ENCODE measurements around the gene GLS.

GLS gene

GRCh38 chr2:190940454-190940853 is 59.8 kb downstream of the GLS start:
- Histone ChIP-seq H3K27ac (ENCODE audit: insufficient read depth in 1 of 2, low read depth in 1 of 2, low read length in 2 of 2, poor library complexity in 1 of 2, severe bottlenecking in 2 of 2) (no peak overlapping the region), H3K9me3 (ENCODE audit: control extremely low read depth in 1 of 5, control insufficient read depth in 4 of 5, insufficient read depth in 2 of 5, low read depth in 1 of 5, low read length in 4 of 5) (no peaks in the 10 kb centered on the region), H3K27me3 (replicated peaks in 2 of 5; ENCODE audit: control insufficient read depth in 4 of 5, insufficient read depth in 5 of 5, low read length in 4 of 5) (no peaks in the 10 kb centered on the region), H3K4me3 (ENCODE audit: control insufficient read depth in 1 of 7, extremely low read depth in 1 of 7, insufficient read depth in 4 of 7, low read depth in 2 of 7, low read length in 6 of 7) (no peak overlapping the region), H3K4me1 (ENCODE audit: control extremely low read depth in 1 of 4, control insufficient read depth in 4 of 4, insufficient read depth in 4 of 4, low read length in 3 of 4) (no peaks in the 10 kb centered on the region), H3K36me3 (ENCODE audit: control insufficient read depth in 4 of 4, insufficient read depth in 4 of 4, low read length in 3 of 4) (peaks cover 0 to 5% (median under 1%) of the 10 kb centered on the region in 4 experiments)
- no CpG with 5 or more reads among the region's 1 CpG for WGBS (ENCODE audit: insufficient coverage)
- no peak for DNase-seq
- POLR2A ChIA-PET = no interaction called here
- CTCF ChIA-PET = no interaction called here

GRCh38 chr2:190941571-190941970 is 61.0 kb downstream of the GLS start:
- no peaks in the 10 kb centered on the region for H3K9me3 ChIP-seq (ENCODE audit: control extremely low read depth in 1 of 5, control insufficient read depth in 4 of 5, insufficient read depth in 2 of 5, low read depth in 1 of 5, low read length in 4 of 5)
- H3K27me3 ChIP-seq (replicated peaks in 2 of 5; ENCODE audit: control insufficient read depth in 4 of 5, insufficient read depth in 5 of 5, low read length in 4 of 5) = no peaks in the 10 kb centered on the region
- 100% methylated on average over 2 of the region's 2 CpGs for WGBS (ENCODE audit: insufficient coverage)
- DNase-seq = no peak
- H3K36me3 ChIP-seq (ENCODE audit: control insufficient read depth in 4 of 4, insufficient read depth in 4 of 4, low read length in 3 of 4) = peaks cover 0 to 5% (median 0%) of the 10 kb centered on the region in 4 experiments
- H3K27ac ChIP-seq (ENCODE audit: insufficient read depth in 1 of 2, low read depth in 1 of 2, low read length in 2 of 2, poor library complexity in 1 of 2, severe bottlenecking in 2 of 2) = no peak overlapping the region
- ChIA-PET POLR2A (interaction anchor here (0.6 kb wide), 1 partner anchor 81 kb away, joined by 3 read pairs; no protein-coding TSS in a partner anchor), CTCF (no interaction called here)
- H3K4me1 ChIP-seq (ENCODE audit: control extremely low read depth in 1 of 4, control insufficient read depth in 4 of 4, insufficient read depth in 4 of 4, low read length in 3 of 4) = peaks cover 0 to 7% (median 1%) of the 10 kb centered on the region in 4 experiments
- H3K4me3 ChIP-seq (ENCODE audit: control insufficient read depth in 1 of 7, extremely low read depth in 1 of 7, insufficient read depth in 4 of 7, low read depth in 2 of 7, low read length in 6 of 7) = no peak overlapping the region

- no peaks in the 10 kb centered on the region for H3K36me3 ChIP-seq (ENCODE audit: control insufficient read depth in 4 of 4, insufficient read depth in 4 of 4, low read length in 3 of 4)
- no peaks in the 10 kb centered on the region for H3K27me3 ChIP-seq (replicated peaks in 2 of 5; ENCODE audit: control insufficient read depth in 4 of 5, insufficient read depth in 5 of 5, low read length in 4 of 5)
- CTCF ChIA-PET = no interaction called here
- WGBS (ENCODE audit: insufficient coverage) = no CpG with 5 or more reads among the region's 2 CpGs
- H3K27ac ChIP-seq (ENCODE audit: insufficient read depth in 1 of 2, low read depth in 1 of 2, low read length in 2 of 2, poor library complexity in 1 of 2, severe bottlenecking in 2 of 2) = no peak overlapping the region
- H3K9me3 ChIP-seq (ENCODE audit: control extremely low read depth in 1 of 5, control insufficient read depth in 4 of 5, insufficient read depth in 2 of 5, low read depth in 1 of 5, low read length in 4 of 5) = no peaks in the 10 kb centered on the region
- POLR2A ChIA-PET = no interaction called here
- DNase-seq = no peak
- peaks cover 6 to 18% (median 11%) of the 10 kb centered on the region in 4 experiments for H3K4me1 ChIP-seq (ENCODE audit: control extremely low read depth in 1 of 4, control insufficient read depth in 4 of 4, insufficient read depth in 4 of 4, low read length in 3 of 4)
- H3K4me3 ChIP-seq (ENCODE audit: control insufficient read depth in 1 of 7, extremely low read depth in 1 of 7, insufficient read depth in 4 of 7, low read depth in 2 of 7, low read length in 6 of 7) = no peak overlapping the region
These were observed 62.1 kb downstream of the GLS start for GRCh38 chr2:190942697-190943096.

- Histone ChIP-seq H3K27ac (ENCODE audit: insufficient read depth in 1 of 2, low read depth in 1 of 2, low read length in 2 of 2, poor library complexity in 1 of 2, severe bottlenecking in 2 of 2) (no peak overlapping the region), H3K4me3 (ENCODE audit: control insufficient read depth in 1 of 7, extremely low read depth in 1 of 7, insufficient read depth in 4 of 7, low read depth in 2 of 7, low read length in 6 of 7) (no peak overlapping the region), H3K36me3 (ENCODE audit: control insufficient read depth in 4 of 4, insufficient read depth in 4 of 4, low read length in 3 of 4) (no peaks in the 10 kb centered on the region), H3K9me3 (ENCODE audit: control extremely low read depth in 1 of 5, control insufficient read depth in 4 of 5, insufficient read depth in 2 of 5, low read depth in 1 of 5, low read length in 4 of 5) (no peaks in the 10 kb centered on the region), H3K4me1 (ENCODE audit: control extremely low read depth in 1 of 4, control insufficient read depth in 4 of 4, insufficient read depth in 4 of 4, low read length in 3 of 4) (peaks cover 16 to 27% (median 19%) of the 10 kb centered on the region in 4 experiments), H3K27me3 (replicated peaks in 2 of 5; ENCODE audit: control insufficient read depth in 4 of 5, insufficient read depth in 5 of 5, low read length in 4 of 5) (no peaks in the 10 kb centered on the region)
- ChIA-PET POLR2A (no interaction called here), CTCF (no interaction called here)
- no CpG with 5 or more reads among the region's 2 CpGs for WGBS (ENCODE audit: insufficient coverage)
- no peak for DNase-seq
These were observed 63.1 kb downstream of the GLS start for GRCh38 chr2:190943706-190944105.

GRCh38 chr2:190947141-190947540 is 66.5 kb downstream of the GLS start:
- peak overlapping the region; percentile 77 to 85 for H3K27ac ChIP-seq (ENCODE audit: insufficient read depth in 1 of 2, low read depth in 1 of 2, low read length in 2 of 2, poor library complexity in 1 of 2, severe bottlenecking in 2 of 2)
- peak overlapping the region in 3 of 7 experiments; percentile 51 to 78 (median 75) for H3K4me3 ChIP-seq (ENCODE audit: control insufficient read depth in 1 of 7, extremely low read depth in 1 of 7, insufficient read depth in 4 of 7, low read depth in 2 of 7, low read length in 6 of 7)
- H3K4me1 ChIP-seq (ENCODE audit: control extremely low read depth in 1 of 4, control insufficient read depth in 4 of 4, insufficient read depth in 4 of 4, low read length in 3 of 4) = peaks cover 19 to 33% (median 22%) of the 10 kb centered on the region in 4 experiments
- H3K36me3 ChIP-seq (ENCODE audit: control insufficient read depth in 4 of 4, insufficient read depth in 4 of 4, low read length in 3 of 4) = no peaks in the 10 kb centered on the region
- no peaks in the 10 kb centered on the region for H3K9me3 ChIP-seq (ENCODE audit: control extremely low read depth in 1 of 5, control insufficient read depth in 4 of 5, insufficient read depth in 2 of 5, low read depth in 1 of 5, low read length in 4 of 5)
- CTCF ChIA-PET = interaction anchor here (0.7 to 2.6 kb wide), 27 partner anchors 8 to 168 kb away, joined by 3 to 19 read pairs (median 4); partner anchors contain the start of gene GLS
- H3K27me3 ChIP-seq (replicated peaks in 2 of 5; ENCODE audit: control insufficient read depth in 4 of 5, insufficient read depth in 5 of 5, low read length in 4 of 5) = no peaks in the 10 kb centered on the region
- POLR2A ChIA-PET = interaction anchor here (1.0 kb wide), 2 partner anchors 8 to 66 kb away, joined by 3 read pairs; no protein-coding TSS in a partner anchor
- WGBS (ENCODE audit: insufficient coverage) = 0% methylated on average over 1 of the region's 1 CpG
- peak; percentile 31 to 66 (median 48) for DNase-seq

GRCh38 chr2:190947711-190948251 is 67.2 kb downstream of the GLS start:
- DNase-seq = peak; percentile 83 to 95 (median 92)
- no peaks in the 10 kb centered on the region for H3K36me3 ChIP-seq (ENCODE audit: control insufficient read depth in 4 of 4, insufficient read depth in 4 of 4, low read length in 3 of 4)
- H3K9me3 ChIP-seq (ENCODE audit: control extremely low read depth in 1 of 5, control insufficient read depth in 4 of 5, insufficient read depth in 2 of 5, low read depth in 1 of 5, low read length in 4 of 5) = no peaks in the 10 kb centered on the region
- no peaks in the 10 kb centered on the region for H3K27me3 ChIP-seq (replicated peaks in 2 of 5; ENCODE audit: control insufficient read depth in 4 of 5, insufficient read depth in 5 of 5, low read length in 4 of 5)
- POLR2A ChIA-PET = interaction anchor here (1.0 kb wide), 2 partner anchors 9 to 65 kb away, joined by 3 read pairs; no protein-coding TSS in a partner anchor
- H3K4me3 ChIP-seq (ENCODE audit: control insufficient read depth in 1 of 7, extremely low read depth in 1 of 7, insufficient read depth in 4 of 7, low read depth in 2 of 7, low read length in 6 of 7) = peak overlapping the region in 6 of 7 experiments; percentile 44 to 78 (median 58)
- no CpG with 5 or more reads among the region's 2 CpGs for WGBS (ENCODE audit: insufficient coverage)
- peaks cover 19 to 33% (median 22%) of the 10 kb centered on the region in 4 experiments for H3K4me1 ChIP-seq (ENCODE audit: control extremely low read depth in 1 of 4, control insufficient read depth in 4 of 4, insufficient read depth in 4 of 4, low read length in 3 of 4)
- CTCF ChIA-PET = interaction anchor here (0.5 to 2.6 kb wide), 25 partner anchors 9 to 363 kb away, joined by 3 to 19 read pairs (median 4); partner anchors contain the start of gene GLS
- H3K27ac ChIP-seq (ENCODE audit: insufficient read depth in 1 of 2, low read depth in 1 of 2, low read length in 2 of 2, poor library complexity in 1 of 2, severe bottlenecking in 2 of 2) = peak overlapping the region; percentile 77 to 85

- H3K27me3 ChIP-seq (replicated peaks in 2 of 5; ENCODE audit: control insufficient read depth in 4 of 5, insufficient read depth in 5 of 5, low read length in 4 of 5) = no peaks in the 10 kb centered on the region
- no peaks in the 10 kb centered on the region for H3K36me3 ChIP-seq (ENCODE audit: control insufficient read depth in 4 of 4, insufficient read depth in 4 of 4, low read length in 3 of 4)
- 63% methylated on average over 2 of the region's 2 CpGs for WGBS (ENCODE audit: insufficient coverage)
- POLR2A ChIA-PET = no interaction called here
- DNase-seq = peak in 1 of 3 donors; percentile 9
- CTCF ChIA-PET = interaction anchor here (0.5 to 2.6 kb wide), 11 partner anchors 11 to 364 kb away, joined by 3 to 19 read pairs (median 7); no protein-coding TSS in a partner anchor
- no peak overlapping the region for H3K27ac ChIP-seq (ENCODE audit: insufficient read depth in 1 of 2, low read depth in 1 of 2, low read length in 2 of 2, poor library complexity in 1 of 2, severe bottlenecking in 2 of 2)
- H3K4me3 ChIP-seq (ENCODE audit: control insufficient read depth in 1 of 7, extremely low read depth in 1 of 7, insufficient read depth in 4 of 7, low read depth in 2 of 7, low read length in 6 of 7) = no peak overlapping the region
- no peaks in the 10 kb centered on the region for H3K9me3 ChIP-seq (ENCODE audit: control extremely low read depth in 1 of 5, control insufficient read depth in 4 of 5, insufficient read depth in 2 of 5, low read depth in 1 of 5, low read length in 4 of 5)
- peaks cover 19 to 33% (median 22%) of the 10 kb centered on the region in 4 experiments for H3K4me1 ChIP-seq (ENCODE audit: control extremely low read depth in 1 of 4, control insufficient read depth in 4 of 4, insufficient read depth in 4 of 4, low read length in 3 of 4)
These were observed 68.0 kb downstream of the GLS start for GRCh38 chr2:190948671-190949070.
